Esophagus squamous epithelium (tissue), 4 donors: ENCODE results near the gene KRTAP2-2.

Experiments
- POLR2A ChIP-seq, 4 donors: fragments of 450-650 bp; IDR thresholded peaks; one replicate each; pipeline ENCODE4 v1.6.1; 2017; ENCODE audit warnings: antibody characterized with exemption in 4 of 4, mild to moderate bottlenecking in 4 of 4, moderate library complexity in 3 of 4
- TF ChIP-seq, protein P1 (sequence below), 6 experiments: fragments of 450-650 bp in 4 of 6; fragments of 200-600 bp in 2 of 6; sonication (generic) in 2 of 6; IDR thresholded peaks; one replicate each; pipeline ENCODE4 v1.5.1; 2016 to 2019; ENCODE audit warnings: antibody characterized with exemption in 6 of 6, mild to moderate bottlenecking in 4 of 6, moderate library complexity in 4 of 6

GRCh38 chr17:41098042-41098441 is 43.0 kb upstream of the KRTAP2-2 start, which contains the start of gene KRTAP4-8:
- TF ChIP-seq POLR2A (IDR thresholded peaks at IDR 0.05) = no peak
- TF ChIP-seq, protein P1, sequence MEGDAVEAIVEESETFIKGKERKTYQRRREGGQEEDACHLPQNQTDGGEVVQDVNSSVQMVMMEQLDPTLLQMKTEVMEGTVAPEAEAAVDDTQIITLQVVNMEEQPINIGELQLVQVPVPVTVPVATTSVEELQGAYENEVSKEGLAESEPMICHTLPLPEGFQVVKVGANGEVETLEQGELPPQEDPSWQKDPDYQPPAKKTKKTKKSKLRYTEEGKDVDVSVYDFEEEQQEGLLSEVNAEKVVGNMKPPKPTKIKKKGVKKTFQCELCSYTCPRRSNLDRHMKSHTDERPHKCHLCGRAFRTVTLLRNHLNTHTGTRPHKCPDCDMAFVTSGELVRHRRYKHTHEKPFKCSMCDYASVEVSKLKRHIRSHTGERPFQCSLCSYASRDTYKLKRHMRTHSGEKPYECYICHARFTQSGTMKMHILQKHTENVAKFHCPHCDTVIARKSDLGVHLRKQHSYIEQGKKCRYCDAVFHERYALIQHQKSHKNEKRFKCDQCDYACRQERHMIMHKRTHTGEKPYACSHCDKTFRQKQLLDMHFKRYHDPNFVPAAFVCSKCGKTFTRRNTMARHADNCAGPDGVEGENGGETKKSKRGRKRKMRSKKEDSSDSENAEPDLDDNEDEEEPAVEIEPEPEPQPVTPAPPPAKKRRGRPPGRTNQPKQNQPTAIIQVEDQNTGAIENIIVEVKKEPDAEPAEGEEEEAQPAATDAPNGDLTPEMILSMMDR (IDR thresholded peaks at IDR 0.05) = no peak
